Naive thymus-derived CD4-positive, alpha-beta T cell (primary cell): ENCODE data around the gene HMG20A. TPM values are rescaled to one million over a fixed set of nuclear protein-coding genes. Genes with fewer than 3 reads are reported as not detected.

Experiments
- ATAC-seq: fragments of 150-1000 bp; cut with Tn5 transposase; 2 replicates; pipeline ENCODE4 v1.10.0; 2021; ENCODE audit warnings: mild to moderate bottlenecking, moderate library complexity
- CTCF ChIA-PET: fragments of 350-600 bp; sonication (Branson Sonifier 250); formaldehyde crosslinking; loops from one replicate; lab custom pipeline; 2021; ENCODE audit warnings: antibody characterized with exemption; lab: Charles Lee
- POLR2A ChIA-PET: fragments of 350-600 bp; sonication (Branson Sonifier 250); formaldehyde crosslinking; loops from one replicate; lab custom pipeline; 2021; ENCODE audit warnings: antibody characterized with exemption, inconsistent platforms; lab: Charles Lee
- DNase-seq, 9 donors: peaks; one replicate each; pipeline versions ENCODE4 v3.0.0 to v3.0.0-alpha.2; 2020 to 2022; ENCODE audit warnings: mixed read lengths in 1 of 9
- H3K27ac ChIP-seq: one replicate; pipeline ENCODE4 v1.7.0; 2013; ENCODE audit warnings: mild to moderate bottlenecking, low read depth, low read length, moderate library complexity
- H3K27me3 ChIP-seq, 2 donors: one replicate each; pipeline ENCODE4 v1.7.0; 2013; ENCODE audit warnings: low read length in 2 of 2, mild to moderate bottlenecking in 2 of 2, moderate library complexity in 2 of 2; ENCODE audit not compliant: control insufficient read depth in 2 of 2, insufficient read depth in 2 of 2
- H3K36me3 ChIP-seq, 3 experiments: 1 replicate in 2 of 3; 2 replicates in 1 of 3; pipeline ENCODE4 v1.7.0; 2013; ENCODE audit warnings: low read length in 3 of 3, mild to moderate bottlenecking in 3 of 3, moderate library complexity in 1 of 3; ENCODE audit not compliant: insufficient read depth in 3 of 3, control insufficient read depth in 2 of 3
- H3K4me1 ChIP-seq, 2 donors: one replicate each; pipeline ENCODE4 v1.7.0; 2013; ENCODE audit warnings: low read length in 2 of 2, mild to moderate bottlenecking in 2 of 2, moderate library complexity in 1 of 2; ENCODE audit not compliant: control insufficient read depth in 2 of 2, insufficient read depth in 2 of 2
- H3K4me3 ChIP-seq: 2 replicates; pipeline ENCODE4 v1.7.0; 2013; ENCODE audit warnings: mild to moderate bottlenecking, low read length
- H3K9me3 ChIP-seq, 3 experiments: 1 replicate in 2 of 3; 2 replicates in 1 of 3; pipeline ENCODE4 v1.7.0; 2013; ENCODE audit warnings: low read length in 3 of 3; ENCODE audit not compliant: control insufficient read depth in 2 of 3
- H3K27ac Mint-ChIP-seq, 9 donors: one replicate each; pipeline ENCODE4 v1.8.0; 2020 to 2022; ENCODE audit warnings: mixed read lengths in 9 of 9, mild to moderate bottlenecking in 8 of 9, moderate library complexity in 5 of 9, inconsistent platforms in 2 of 9
- H3K27me3 Mint-ChIP-seq, 5 donors: one replicate each; pipeline ENCODE4 v1.8.0; 2021 to 2022; ENCODE audit warnings: mixed read lengths in 5 of 5, mild to moderate bottlenecking in 1 of 5
- H3K36me3 Mint-ChIP-seq, 5 donors: one replicate each; pipeline ENCODE4 v1.8.0; 2020 to 2022; ENCODE audit warnings: mixed read lengths in 5 of 5, mild to moderate bottlenecking in 3 of 5, inconsistent platforms in 1 of 5
- H3K4me1 Mint-ChIP-seq, 7 donors: one replicate each; pipeline ENCODE4 v1.8.0; 2020 to 2022; ENCODE audit warnings: mixed read lengths in 7 of 7, mild to moderate bottlenecking in 3 of 7, inconsistent platforms in 1 of 7
- H3K4me3 Mint-ChIP-seq, 10 donors: one replicate each; pipeline ENCODE4 v1.8.0; 2020 to 2022; ENCODE audit warnings: mild to moderate bottlenecking in 10 of 10, mixed read lengths in 10 of 10, moderate library complexity in 6 of 10, inconsistent platforms in 2 of 10
- H3K9me3 Mint-ChIP-seq, 11 donors: one replicate each; pipeline ENCODE4 v1.8.0; 2020 to 2022; ENCODE audit warnings: mixed read lengths in 11 of 11, mild to moderate bottlenecking in 4 of 11, inconsistent platforms in 1 of 11, moderate library complexity in 1 of 11
- intact Hi-C, 2 donors: fragments of 100-400 bp; cut with micrococcal nuclease; formaldehyde crosslinking; loops; one replicate each; pipeline ENCODE4 v1.15.1; 2023
- polyA plus RNA-seq, 2 donors: library from polyadenylated mRNA; unstranded; fragments of 300-500 nt; fragmentation: Illumina TruSeq; gene quantifications; one replicate each; pipeline ENCODE4 v1.2.3, GENCODE V29; 2021
- total RNA-seq, 6 experiments: library from RNA in 5 of 6; stranded (reverse) in 5 of 6; gene quantifications; 1 replicate in 5 of 6; 2 replicates in 1 of 6; pipeline ENCODE4 v1.2.3 and lab custom pipeline; 2021 to 2026

The HMG20A gene
- total and polyA plus RNA-seq, 7 experiments from 2014 or later: 26.9 to 61.1 (median 38.4) TPM

GRCh38 chr15:77506311-77507142 is 85.8 kb downstream of the HMG20A start:
- Mint-ChIP-seq H3K27me3 (no peaks in the 10 kb centered on the region), H3K27ac (peak overlapping the region in 1 of 9 donors; percentile 9), H3K9me3 (no peaks in the 10 kb centered on the region), H3K4me1 (peaks cover 0 to 21% (median 14%) of the 10 kb centered on the region in 7 donors), H3K36me3 (peaks cover 0 to 4% (median 0%) of the 10 kb centered on the region in 5 donors), H3K4me3 (no peak overlapping the region)
- Histone ChIP-seq H3K4me1 (no peaks in the 10 kb centered on the region), H3K36me3 (no peaks in the 10 kb centered on the region), H3K27ac (no peak overlapping the region), H3K27me3 (no peaks in the 10 kb centered on the region), H3K4me3 (no peak overlapping the region), H3K9me3 (no peaks in the 10 kb centered on the region)
- POLR2A ChIA-PET: no interaction called here
- no peak for ATAC-seq
- intact Hi-C loops: no loop called here
- DNase-seq: no peak
- CTCF ChIA-PET: interaction anchor here (1.1 kb wide), 1 partner anchor 10 kb away, joined by 3 read pairs; no protein-coding TSS in a partner anchor

GRCh38 chr15:77507143-77507897 is 86.6 kb downstream of the HMG20A start:
- Histone ChIP-seq H3K27ac (no peak overlapping the region), H3K4me3 (no peak overlapping the region), H3K36me3 (no peaks in the 10 kb centered on the region), H3K27me3 (no peaks in the 10 kb centered on the region), H3K4me1 (no peaks in the 10 kb centered on the region), H3K9me3 (no peaks in the 10 kb centered on the region)
- no peaks in the 10 kb centered on the region for H3K9me3 Mint-ChIP-seq
- ChIA-PET POLR2A (no interaction called here), CTCF (no interaction called here)
- intact Hi-C loops: no loop called here
- no peaks in the 10 kb centered on the region for H3K27me3 Mint-ChIP-seq
- ATAC-seq (no peak), DNase-seq (no peak)
- peaks cover 0 to 21% (median 14%) of the 10 kb centered on the region in 7 donors for H3K4me1 Mint-ChIP-seq
- H3K27ac Mint-ChIP-seq: peak overlapping the region in 1 of 9 donors; percentile 9
- H3K4me3 Mint-ChIP-seq: no peak overlapping the region
- peaks cover 0 to 7% (median 0%) of the 10 kb centered on the region in 5 donors for H3K36me3 Mint-ChIP-seq

GRCh38 chr15:77507911-77508310 is 87.2 kb downstream of the HMG20A start:
- intact Hi-C loops: no loop called here
- no peak overlapping the region for H3K4me3 ChIP-seq
- H3K27ac Mint-ChIP-seq: no peak overlapping the region
- ATAC-seq (no peak), DNase-seq (no peak)
- H3K4me1 ChIP-seq: no peaks in the 10 kb centered on the region
- H3K9me3 ChIP-seq: no peaks in the 10 kb centered on the region
- no peak overlapping the region for H3K27ac ChIP-seq
- peaks cover 0 to 2% (median 0%) of the 10 kb centered on the region in 11 donors for H3K9me3 Mint-ChIP-seq
- CTCF ChIA-PET: no interaction called here
- H3K4me3 Mint-ChIP-seq: no peak overlapping the region
- peaks cover 0 to 21% (median 14%) of the 10 kb centered on the region in 7 donors for H3K4me1 Mint-ChIP-seq
- H3K36me3 Mint-ChIP-seq: peaks cover 0 to 7% (median 0%) of the 10 kb centered on the region in 5 donors
- H3K36me3 ChIP-seq: no peaks in the 10 kb centered on the region
- POLR2A ChIA-PET: no interaction called here
- H3K27me3 ChIP-seq: no peaks in the 10 kb centered on the region
- H3K27me3 Mint-ChIP-seq: no peaks in the 10 kb centered on the region

GRCh38 chr15:77508541-77509243 is 88.0 kb downstream of the HMG20A start:
- no peaks in the 10 kb centered on the region for H3K9me3 ChIP-seq
- no peaks in the 10 kb centered on the region for H3K36me3 ChIP-seq
- Mint-ChIP-seq H3K27ac (no peak overlapping the region), H3K4me3 (no peak overlapping the region), H3K27me3 (no peaks in the 10 kb centered on the region), H3K4me1 (peaks cover 0 to 21% (median 14%) of the 10 kb centered on the region in 7 donors), H3K36me3 (peaks cover 0 to 11% (median 0%) of the 10 kb centered on the region in 5 donors), H3K9me3 (peaks cover 0 to 3% (median 0%) of the 10 kb centered on the region in 11 donors)
- H3K27me3 ChIP-seq: no peaks in the 10 kb centered on the region
- POLR2A ChIA-PET: no interaction called here
- H3K27ac ChIP-seq: no peak overlapping the region
- ATAC-seq (no peak), DNase-seq (no peak)
- no peaks in the 10 kb centered on the region for H3K4me1 ChIP-seq
- no peak overlapping the region for H3K4me3 ChIP-seq
- CTCF ChIA-PET: interaction anchor here (0.6 to 1.4 kb wide), 2 partner anchors 11 to 28 kb away, joined by 4 read pairs; no protein-coding TSS in a partner anchor
- intact Hi-C loops: no loop called here

- Histone ChIP-seq H3K27me3 (no peaks in the 10 kb centered on the region), H3K4me3 (no peak overlapping the region), H3K36me3 (no peaks in the 10 kb centered on the region), H3K27ac (no peak overlapping the region), H3K4me1 (no peaks in the 10 kb centered on the region), H3K9me3 (no peaks in the 10 kb centered on the region)
- no peaks in the 10 kb centered on the region for H3K27me3 Mint-ChIP-seq
- no peak overlapping the region for H3K27ac Mint-ChIP-seq
- H3K36me3 Mint-ChIP-seq: peaks cover 0 to 11% (median 0%) of the 10 kb centered on the region in 5 donors
- no peak overlapping the region for H3K4me3 Mint-ChIP-seq
- no peak for ATAC-seq
- peaks cover 0 to 3% (median 0%) of the 10 kb centered on the region in 11 donors for H3K9me3 Mint-ChIP-seq
- ChIA-PET POLR2A (no interaction called here), CTCF (no interaction called here)
- peaks cover 0 to 21% (median 14%) of the 10 kb centered on the region in 7 donors for H3K4me1 Mint-ChIP-seq
- DNase-seq: no peak
- intact Hi-C loops: no loop called here
These were observed 89.7 kb downstream of the HMG20A start for GRCh38 chr15:77510066-77511057.
